Prostate gland (tissue), 2 donors: ENCODE measurements around the gene ZNF536.

Experiments used
- CTCF ChIP-seq, 4 experiments: fragments of 200-600 bp in 2 of 4; fragments of 450-650 bp in 2 of 4; sonication (generic) in 2 of 4; IDR thresholded peaks; 1 replicate in 3 of 4; 2 replicates in 1 of 4; pipeline ENCODE4 v1.5.1; 2016 to 2019; ENCODE audit warnings: antibody characterized with exemption in 4 of 4, mild to moderate bottlenecking in 2 of 4, moderate library complexity in 2 of 4
- POLR2A ChIP-seq: fragments of 450-650 bp; IDR thresholded peaks from one replicate; pipeline ENCODE4 v1.6.1; 2016; ENCODE audit warnings: antibody characterized with exemption, mild to moderate bottlenecking

- no peak for TF ChIP-seq POLR2A
- no peak for TF ChIP-seq CTCF (IDR thresholded peaks at IDR 0.05)
These were observed 70.5 kb downstream of the ZNF536 start for GRCh38 chr19:30442674-30443073.
